ENCODE measurements around the gene TM4SF4. TPM values are rescaled to one million over a fixed set of nuclear protein-coding genes. Genes with fewer than 3 reads are reported as not detected.

Gene TM4SF4
- total RNA-seq, 1 donor from 2014 or later: 0.49 TPM

GRCh38 chr3:149536429-149536828 is 61.9 kb downstream of the TM4SF4 start:
- H3K27ac ChIP-seq: peak overlapping the region; percentile 55
- ATAC-seq (peak; percentile 66), DNase-seq (peak; percentile 74)
- H3K4me3 ChIP-seq: no peak overlapping the region
- H3K4me1 ChIP-seq: peaks cover 47% of the 10 kb centered on the region
- H3K36me3 ChIP-seq: no peaks in the 10 kb centered on the region
- TF ChIP-seq CTCF (IDR thresholded peaks at IDR 0.05): no peak
- no peaks in the 10 kb centered on the region for H3K9me3 ChIP-seq
- intact Hi-C loops (cut with DNase I): no loop called here
- H3K27me3 ChIP-seq: no peaks in the 10 kb centered on the region

GRCh38 chr3:149538371-149538770 is 63.9 kb downstream of the TM4SF4 start:
- H3K9me3 ChIP-seq: no peaks in the 10 kb centered on the region
- DNase-seq (no peak), ATAC-seq (no peak)
- TF ChIP-seq CTCF (IDR thresholded peaks at IDR 0.05): no peak
- H3K27me3 ChIP-seq: no peaks in the 10 kb centered on the region
- H3K4me1 ChIP-seq: peaks cover 40% of the 10 kb centered on the region
- peaks cover 7% of the 10 kb centered on the region for H3K36me3 ChIP-seq
- H3K4me3 ChIP-seq: no peak overlapping the region
- no peak overlapping the region for H3K27ac ChIP-seq
- intact Hi-C loops (cut with DNase I): no loop called here

- peaks cover 22% of the 10 kb centered on the region for H3K4me1 ChIP-seq
- DNase-seq (no peak), ATAC-seq (peak; percentile 30)
- no peak overlapping the region for H3K4me3 ChIP-seq
- peaks cover 7% of the 10 kb centered on the region for H3K36me3 ChIP-seq
- intact Hi-C loops (cut with DNase I): no loop called here
- no peaks in the 10 kb centered on the region for H3K9me3 ChIP-seq
- no peak overlapping the region for H3K27ac ChIP-seq
- no peaks in the 10 kb centered on the region for H3K27me3 ChIP-seq
- no peak for TF ChIP-seq CTCF (IDR thresholded peaks at IDR 0.05)
Measured at GRCh38 chr3:149541091-149541491, 66.6 kb downstream of the TM4SF4 start.

- no peaks in the 10 kb centered on the region for H3K9me3 ChIP-seq
- no peaks in the 10 kb centered on the region for H3K27me3 ChIP-seq
- H3K4me3 ChIP-seq: no peak overlapping the region
- DNase-seq (no peak), ATAC-seq (peak; percentile 67)
- H3K27ac ChIP-seq: peak overlapping the region; percentile 47
- H3K4me1 ChIP-seq: peaks cover 7% of the 10 kb centered on the region
- peaks cover 7% of the 10 kb centered on the region for H3K36me3 ChIP-seq
- no peak for TF ChIP-seq CTCF (IDR thresholded peaks at IDR 0.05)
- intact Hi-C loops (cut with DNase I): no loop called here
Measured at GRCh38 chr3:149542375-149543312, 68.1 kb downstream of the TM4SF4 start.

GRCh38 chr3:149545049-149545448 is 70.6 kb downstream of the TM4SF4 start:
- no peak for ATAC-seq
- no peak for TF ChIP-seq CTCF (IDR thresholded peaks at IDR 0.05)
- Histone ChIP-seq H3K9me3 (no peaks in the 10 kb centered on the region), H3K36me3 (peaks cover 7% of the 10 kb centered on the region), H3K4me3 (no peak overlapping the region), H3K27me3 (no peaks in the 10 kb centered on the region), H3K27ac (no peak overlapping the region), H3K4me1 (peaks cover 19% of the 10 kb centered on the region)
- DNase-seq: no peak
- intact Hi-C loops (cut with DNase I): no loop called here
